SH-SY5Y (cell line): ENCODE measurements around the gene PDRG1.

Experiments used
- GATA2 ChIP-seq: IDR thresholded peaks from 2 replicates; pipeline ENCODE4 v1.6.1; 2011; ENCODE audit warnings: mild to moderate bottlenecking, low read depth, low read length
- GATA3 ChIP-seq: IDR thresholded peaks from 2 replicates; pipeline ENCODE4 v1.6.1; 2011; ENCODE audit warnings: low read depth, mild to moderate bottlenecking, low read length, moderate library complexity

The PDRG1 gene

GRCh38 chr20:31951203-31951529, 680 bp downstream of the PDRG1 start:
- TF ChIP-seq GATA2, result no peak
- no peak for TF ChIP-seq GATA3

- TF ChIP-seq GATA2 (no peak), GATA3 (no peak)
Observed at GRCh38 chr20:31949877-31950646, 1.8 kb downstream of the PDRG1 start.

- TF ChIP-seq GATA2 (no peak), GATA3 (no peak)
Observed at GRCh38 chr20:31948008-31948407, 3.8 kb downstream of the PDRG1 start.

GRCh38 chr20:31945785-31946184, 6.1 kb downstream of the PDRG1 start:
- TF ChIP-seq GATA2 (no peak), GATA3 (no peak)

- no peak for TF ChIP-seq GATA3
- TF ChIP-seq GATA2, result no peak
Observed at GRCh38 chr20:31945319-31945718, 6.5 kb downstream of the PDRG1 start.

- TF ChIP-seq GATA3 (no peak), GATA2 (no peak)
Observed at GRCh38 chr20:31943052-31943471, 8.8 kb downstream of the PDRG1 start.

- TF ChIP-seq GATA2 (no peak), GATA3 (no peak)
Observed at GRCh38 chr20:31939661-31940060, 12.2 kb downstream of the PDRG1 start.

GRCh38 chr20:31937820-31938219, 14.0 kb downstream of the PDRG1 start:
- TF ChIP-seq GATA3, result no peak
- TF ChIP-seq GATA2, result no peak

- no peak for TF ChIP-seq GATA2
- TF ChIP-seq GATA3, result no peak
Observed at GRCh38 chr20:31936420-31936819, 15.4 kb downstream of the PDRG1 start.

- TF ChIP-seq GATA2 (no peak), GATA3 (no peak)
Observed at GRCh38 chr20:31934968-31935764, 16.7 kb downstream of the PDRG1 start.

GRCh38 chr20:31934491-31934890, 17.4 kb downstream of the PDRG1 start:
- TF ChIP-seq GATA2 (no peak), GATA3 (no peak)

- TF ChIP-seq GATA3, result no peak
Observed at GRCh38 chr20:31933698-31934097, 18.1 kb downstream of the PDRG1 start.

- no peak for TF ChIP-seq GATA3
- TF ChIP-seq GATA2, result no peak
Observed at GRCh38 chr20:31930779-31931178, 21.1 kb downstream of the PDRG1 start.

GRCh38 chr20:31927627-31928159, 24.2 kb downstream of the PDRG1 start:
- TF ChIP-seq GATA2, result no peak
- TF ChIP-seq GATA3, result no peak

- TF ChIP-seq GATA3 (no peak), GATA2 (no peak)
Observed at GRCh38 chr20:31926493-31926892, 25.4 kb downstream of the PDRG1 start.

- TF ChIP-seq GATA2 (no peak), GATA3 (no peak)
Observed at GRCh38 chr20:31925631-31926030, 26.2 kb downstream of the PDRG1 start.
